ENCODE data around the gene ZNF346. TPM values are rescaled to one million over a fixed set of nuclear protein-coding genes. Genes with fewer than 3 reads are reported as not detected.

The ZNF346 gene
- total and polyA plus RNA-seq, 10 of the 15 experiments (the other 5 are each of a cell fraction or from before 2014, with no cell fraction given) = 6.5 to 30.2 (median 24.0) TPM

- CTCF ChIA-PET = interaction anchor here (0.5 to 3.5 kb wide), 2 partner anchors 10 to 25 kb away, joined by 3 to 46 read pairs; no protein-coding TSS in a partner anchor
- Histone ChIP-seq H3K27ac (ENCODE audit: control insufficient read depth, insufficient read depth) (no peak overlapping the region), H3K9me3 (replicated peaks; ENCODE audit: control insufficient read depth, insufficient read depth, low read length) (no peaks in the 10 kb centered on the region), H3K79me2 (ENCODE audit: control insufficient read depth, insufficient read depth, low read length) (no peaks in the 10 kb centered on the region), H3K4me1 (ENCODE audit: control insufficient read depth, insufficient read depth, low read length) (0 out of 2 replicates have a peak, but pooled peaks cover 2% of the 10 kb centered on the region), H3K9ac (ENCODE audit: control insufficient read depth, insufficient read depth, low read length) (no peak overlapping the region), H2AFZ (ENCODE audit: control insufficient read depth, low read depth, low read length) (peak overlapping the region; percentile 12; the same call in 1 of the 2 replicates), H3K4me3 (no peak overlapping the region), H3K27me3 (replicated peaks in 1 of 2; ENCODE audit: control insufficient read depth in 2 of 2, insufficient read depth in 2 of 2, low read length in 1 of 2) (peaks cover 0 to 4% of the 10 kb centered on the region in 2 experiments; a peak in 3 of 4 replicates), H3K36me3 (ENCODE audit: control insufficient read depth in 2 of 2, insufficient read depth in 2 of 2, low read length in 1 of 2) (no peaks in the 10 kb centered on the region), H3K4me2 (ENCODE audit: control insufficient read depth, insufficient read depth) (peak overlapping the region; percentile 66), H4K20me1 (ENCODE audit: control insufficient read depth, insufficient read depth) (no peaks in the 10 kb centered on the region)
- ATAC-seq = no peak
- SMC1A ChIA-PET (ENCODE audit: uncharacterized antibody, unreplicated experiment) = interaction anchor here (2.2 kb wide), 1 partner anchor 16 kb away, joined by 10 read pairs; no protein-coding TSS in a partner anchor
- BruUV-seq (replicated peaks) = no TSS peak
- FAIRE-seq = no peak
- in situ Hi-C loops (cut with MboI) (no loop called here), intact Hi-C loops (cut with micrococcal nuclease; ENCODE audit: unreplicated experiment) (no loop called here)
- DNase-seq (ENCODE audit: low read depth, low spot score) = no peak
- POLR2A ChIA-PET = interaction anchor here (0.8 kb wide), 1 partner anchor 117 kb away, joined by 3 read pairs; no protein-coding TSS in a partner anchor
- TF ChIP-seq E2F4 (IDR thresholded peaks at IDR 0.05; ENCODE audit: low read depth, low read length) (no peak), ATF3 (IDR thresholded peaks at IDR 0.05; ENCODE audit: borderline replicate concordance, extremely low read depth, low read depth, low read length) (no peak), CBX3 (IDR thresholded peaks at IDR 0.05; ENCODE audit: borderline replicate concordance, low read depth) (no peak), STAT1 (conservative IDR thresholded peaks at IDR 0.05) (no peak), NRF1 (conservative IDR thresholded peaks at IDR 0.05; ENCODE audit: low read depth, low read length) (no peak), IRF5 (IDR thresholded peaks at IDR 0.05; ENCODE audit: borderline replicate concordance) (no peak), ZNF274 (IDR thresholded peaks at IDR 0.05; ENCODE audit: insufficient read depth, insufficient read length) (no peak), IRF4 (IDR thresholded peaks at IDR 0.05; ENCODE audit: low read depth, low read length) (no peak), ELK1 (IDR thresholded peaks at IDR 0.05; ENCODE audit: low read depth, low read length) (no peak), PAX8 (IDR thresholded peaks at IDR 0.05) (no peak), KLF5 (IDR thresholded peaks at IDR 0.05; ENCODE audit: partially characterized antibody) (no peak), MXI1 (IDR thresholded peaks at IDR 0.05; ENCODE audit: low read depth, low read length) (no peak)
- WGBS (ENCODE audit: insufficient coverage, insufficient replicate concordance, low lambda C conversion rate, missing lambda C conversion rate) = 50% methylated on average over 22 of the region's 23 CpGs
- RAD21 ChIA-PET (ENCODE audit: unreplicated experiment) = interaction anchor here (0.6 to 4.2 kb wide), 3 partner anchors 16 to 427 kb away, joined by 3 to 17 read pairs (median 6); no protein-coding TSS in a partner anchor
Observed at GRCh38 chr5:177087398-177088005, 65.0 kb downstream of the ZNF346 start.
